ENCODE data around the gene PTX4. TPM values are rescaled to one million over a fixed set of nuclear protein-coding genes. Genes with fewer than 3 reads are reported as not detected.
A peak's percentile ranks its signal among the peaks of the same experiment; 100 is the strongest.

PTX4 gene
- total and polyA plus RNA-seq, 9 of the 15 experiments (the other 6 are each of a cell fraction or from before 2014, with no cell fraction given) = 0.11 TPM; not detected in 8

- TF ChIP-seq CHAMP1 (IDR thresholded peaks at IDR 0.05) = no peak
- TF ChIP-seq NFRKB (IDR thresholded peaks at IDR 0.05; ENCODE audit: low read depth) = no peak
- no peak for TF ChIP-seq ATF7 (IDR thresholded peaks at IDR 0.05)
- no peak for TF ChIP-seq KLF6 (CRISPR knock-in tag; IDR thresholded peaks at IDR 0.05; ENCODE audit: borderline replicate concordance)
- TF ChIP-seq SMAD1 (IDR thresholded peaks at IDR 0.05; ENCODE audit: low read depth, low read length, partially characterized antibody) = no peak
- TF ChIP-seq MYC (IDR thresholded peaks at IDR 0.05; ENCODE audit: low read depth, low read length) = no peak
- TF ChIP-seq MYC (CRISPR knock-in tag; IDR thresholded peaks at IDR 0.05; ENCODE audit: borderline replicate concordance, low read depth) = no peak
- peak in 1 of 3 experiments; percentile 17 for TF ChIP-seq YY1 (IDR thresholded peaks at IDR 0.05; ENCODE audit: borderline replicate concordance in 1 of 3, control insufficient read depth in 1 of 3, extremely low read depth in 1 of 3, insufficient read depth in 3 of 3, insufficient read length in 1 of 3, insufficient replicate concordance in 2 of 3, low read depth in 1 of 3, low read length in 2 of 3)
- TF ChIP-seq ZNF146 (CRISPR knock-in tag; IDR thresholded peaks at IDR 0.05; ENCODE audit: unreplicated experiment) = no peak
- no peak for TF ChIP-seq HNRNPLL (IDR thresholded peaks at IDR 0.05; ENCODE audit: low read depth, low read length, poor library complexity, severe bottlenecking)
- TF ChIP-seq TCF15 (CRISPR knock-in tag; IDR thresholded peaks at IDR 0.05) = 0 out of 2 replicates have a peak, but pooled peaks have one; percentile 56
- no peak for TF ChIP-seq ZC3H11A (IDR thresholded peaks at IDR 0.05; ENCODE audit: low read depth, low read length)
- TF ChIP-seq MBD1 (CRISPR knock-in tag; IDR thresholded peaks at IDR 0.05) = no peak
- TF ChIP-seq CGGBP1 (CRISPR knock-in tag; IDR thresholded peaks at IDR 0.05) = no peak
- 0 out of 2 replicates have a peak, but pooled peaks have one; percentile 6 for TF ChIP-seq HINFP (tag; conservative IDR thresholded peaks at IDR 0.05; ENCODE audit: low read depth)
- no peak for TF ChIP-seq BCLAF1 (IDR thresholded peaks at IDR 0.05; ENCODE audit: borderline replicate concordance in 1 of 2, control insufficient read depth in 1 of 2, low read depth in 2 of 2, low read length in 1 of 2)
Observed at GRCh38 chr16:1474082-1474795, 14.5 kb downstream of the PTX4 start (continued).
